Effector memory CD8-positive, alpha-beta T cell (primary cell): ENCODE results near the gene PPP2R5D.
A peak's percentile ranks its signal among the peaks of the same experiment; 100 is the strongest.

Source experiments
- ATAC-seq: fragments of 150-1000 bp; cut with Tn5 transposase; replicated peaks from 2 replicates; pipeline ENCODE4 v1.10.0; 2021; ENCODE audit warnings: mild to moderate bottlenecking, moderate library complexity
- DNase-seq, 3 experiments: peaks; one replicate each; pipeline ENCODE4 v3.0.0; 2021
- H3K27ac Mint-ChIP-seq, 2 donors: one replicate each; pipeline ENCODE4 v1.8.0; 2022; ENCODE audit warnings: mild to moderate bottlenecking in 2 of 2, mixed read lengths in 2 of 2, moderate library complexity in 2 of 2
- H3K27me3 Mint-ChIP-seq, 2 donors: one replicate each; pipeline ENCODE4 v1.8.0; 2022; ENCODE audit warnings: mixed read lengths in 2 of 2
- H3K36me3 Mint-ChIP-seq: one replicate; pipeline ENCODE4 v1.8.0; 2022; ENCODE audit warnings: mild to moderate bottlenecking, moderate library complexity, mixed read lengths; ENCODE audit not compliant: insufficient read depth
- H3K4me1 Mint-ChIP-seq, 2 donors: one replicate each; pipeline ENCODE4 v1.8.0; 2022; ENCODE audit warnings: low read depth in 2 of 2, mixed read lengths in 2 of 2
- H3K4me3 Mint-ChIP-seq, 2 donors: one replicate each; pipeline ENCODE4 v1.8.0; 2022; ENCODE audit warnings: mild to moderate bottlenecking in 2 of 2, mixed read lengths in 2 of 2, moderate library complexity in 2 of 2
- H3K9me3 Mint-ChIP-seq, 2 donors: one replicate each; pipeline ENCODE4 v1.8.0; 2022; ENCODE audit warnings: mixed read lengths in 2 of 2

PPP2R5D gene

DNA sequence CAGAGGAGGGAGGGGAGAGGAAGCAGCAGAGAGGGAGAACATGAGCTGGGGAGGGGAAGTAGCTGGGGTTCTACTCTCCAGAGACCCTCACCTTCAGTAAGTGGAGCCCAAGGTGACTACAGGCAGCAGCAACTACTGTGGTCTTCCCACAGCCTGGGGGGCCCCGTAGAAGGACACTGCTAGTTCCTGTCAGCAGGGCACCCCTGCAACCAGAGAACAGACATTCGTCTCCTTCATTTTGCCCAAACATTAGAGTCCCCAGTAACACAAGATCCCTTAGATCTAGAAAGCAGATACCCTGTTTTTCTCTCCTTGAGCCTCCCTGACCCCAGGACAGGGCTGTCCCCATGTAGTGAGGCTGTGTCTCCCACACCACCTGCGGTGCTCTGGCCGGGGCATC is 15.6 kb upstream of the PPP2R5D start:
- Mint-ChIP-seq H3K36me3 (peaks cover 5% of the 10 kb centered on the region), H3K4me3 (no peak overlapping the region), H3K4me1 (peaks cover 4 to 7% of the 10 kb centered on the region in 2 donors), H3K27me3 (no peaks in the 10 kb centered on the region), H3K9me3 (no peaks in the 10 kb centered on the region), H3K27ac (no peak overlapping the region)
- ATAC-seq (no peak), DNase-seq (no peak)

GRCh38 chr6:42969431-42969830 is 14.9 kb upstream of the PPP2R5D start:
- Mint-ChIP-seq H3K27ac (no peak overlapping the region), H3K27me3 (no peaks in the 10 kb centered on the region), H3K36me3 (peaks cover 4% of the 10 kb centered on the region), H3K9me3 (no peaks in the 10 kb centered on the region), H3K4me3 (no peak overlapping the region), H3K4me1 (peaks cover 4 to 9% of the 10 kb centered on the region in 2 donors)
- no peak for DNase-seq
- ATAC-seq = no peak

GRCh38 chr6:42969934-42970333 is 14.4 kb upstream of the PPP2R5D start:
- no peak overlapping the region for H3K27ac Mint-ChIP-seq
- no peaks in the 10 kb centered on the region for H3K27me3 Mint-ChIP-seq
- no peak for ATAC-seq
- H3K9me3 Mint-ChIP-seq = no peaks in the 10 kb centered on the region
- H3K4me3 Mint-ChIP-seq = no peak overlapping the region
- H3K36me3 Mint-ChIP-seq = no peaks in the 10 kb centered on the region
- DNase-seq = no peak
- peaks cover 4 to 9% of the 10 kb centered on the region in 2 donors for H3K4me1 Mint-ChIP-seq

GRCh38 chr6:42970871-42971612 is 13.3 kb upstream of the PPP2R5D start:
- no peak for ATAC-seq
- H3K4me1 Mint-ChIP-seq = peaks cover 9 to 10% of the 10 kb centered on the region in 2 donors
- H3K27me3 Mint-ChIP-seq = no peaks in the 10 kb centered on the region
- H3K27ac Mint-ChIP-seq = peak overlapping the region in 1 of 2 donors; percentile 44
- H3K9me3 Mint-ChIP-seq = no peaks in the 10 kb centered on the region
- no peak overlapping the region for H3K4me3 Mint-ChIP-seq
- no peak for DNase-seq
- no peaks in the 10 kb centered on the region for H3K36me3 Mint-ChIP-seq

GRCh38 chr6:42971746-42972327 is 12.5 kb upstream of the PPP2R5D start:
- no peak overlapping the region for H3K4me3 Mint-ChIP-seq
- H3K36me3 Mint-ChIP-seq = no peaks in the 10 kb centered on the region
- peaks cover 12 to 13% of the 10 kb centered on the region in 2 donors for H3K4me1 Mint-ChIP-seq
- H3K27me3 Mint-ChIP-seq = no peaks in the 10 kb centered on the region
- no peaks in the 10 kb centered on the region for H3K9me3 Mint-ChIP-seq
- H3K27ac Mint-ChIP-seq = peak overlapping the region in 1 of 2 donors; percentile 44
- DNase-seq (no peak), ATAC-seq (no peak)

DNA sequence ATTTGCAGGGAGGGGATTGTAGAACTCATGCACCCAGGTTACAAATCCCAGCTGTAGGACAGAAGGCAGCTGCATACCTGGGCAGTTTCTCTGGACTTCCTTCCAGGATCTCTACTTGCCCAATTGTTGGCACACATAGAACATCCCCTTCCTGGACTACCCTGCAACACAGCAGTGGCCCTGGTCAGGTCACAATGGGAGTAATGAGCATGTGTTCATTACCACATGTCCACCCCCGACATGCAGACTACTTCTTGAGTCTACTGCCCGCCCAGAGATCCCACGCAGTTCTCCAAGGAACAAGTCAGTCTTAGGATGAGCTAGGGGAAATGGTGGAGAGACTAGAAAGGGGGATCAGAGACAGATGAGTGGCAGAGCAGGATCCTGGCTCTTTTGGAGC is 10.4 kb upstream of the PPP2R5D start:
- Mint-ChIP-seq H3K4me1 (peaks cover 21 to 24% of the 10 kb centered on the region in 2 donors), H3K36me3 (peaks cover 11% of the 10 kb centered on the region), H3K27me3 (no peaks in the 10 kb centered on the region), H3K27ac (no peak overlapping the region), H3K9me3 (no peaks in the 10 kb centered on the region), H3K4me3 (no peak overlapping the region)
- DNase-seq (no peak), ATAC-seq (no peak)

DNA sequence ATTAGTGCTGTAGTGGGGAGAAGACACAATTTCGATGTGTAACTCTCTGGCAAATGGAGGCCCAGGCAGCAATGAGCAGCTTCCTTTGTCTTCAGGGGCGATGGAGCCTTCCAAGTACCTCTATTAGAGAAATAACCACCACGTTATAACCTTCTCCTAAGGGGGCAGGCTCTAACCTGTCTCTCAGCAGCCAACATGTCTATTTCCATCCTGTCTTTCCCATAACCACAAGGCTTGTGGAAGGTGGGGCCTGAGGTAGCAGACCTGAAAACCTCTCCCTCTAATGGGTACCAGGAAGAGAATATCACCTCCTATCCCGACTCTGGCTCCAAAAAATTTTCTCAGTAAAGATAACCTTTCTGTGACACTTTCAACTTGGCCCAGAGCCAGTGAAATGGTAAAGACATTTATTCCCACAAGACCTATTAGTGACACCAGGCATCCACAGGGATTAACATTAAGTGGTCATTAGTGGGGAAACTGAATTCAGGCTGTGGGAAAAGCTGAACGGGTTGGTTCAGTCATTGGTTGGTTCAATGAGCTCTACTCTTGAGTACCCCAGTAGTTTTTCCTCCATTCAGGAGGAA is 9.4 kb upstream of the PPP2R5D start:
- Mint-ChIP-seq H3K4me1 (peaks cover 31 to 34% of the 10 kb centered on the region in 2 donors), H3K9me3 (no peaks in the 10 kb centered on the region), H3K27me3 (no peaks in the 10 kb centered on the region), H3K4me3 (no peak overlapping the region), H3K27ac (peak overlapping the region in 1 of 2 donors; percentile 53), H3K36me3 (peaks cover 18% of the 10 kb centered on the region)
- ATAC-seq = no peak
- no peak for DNase-seq

DNA sequence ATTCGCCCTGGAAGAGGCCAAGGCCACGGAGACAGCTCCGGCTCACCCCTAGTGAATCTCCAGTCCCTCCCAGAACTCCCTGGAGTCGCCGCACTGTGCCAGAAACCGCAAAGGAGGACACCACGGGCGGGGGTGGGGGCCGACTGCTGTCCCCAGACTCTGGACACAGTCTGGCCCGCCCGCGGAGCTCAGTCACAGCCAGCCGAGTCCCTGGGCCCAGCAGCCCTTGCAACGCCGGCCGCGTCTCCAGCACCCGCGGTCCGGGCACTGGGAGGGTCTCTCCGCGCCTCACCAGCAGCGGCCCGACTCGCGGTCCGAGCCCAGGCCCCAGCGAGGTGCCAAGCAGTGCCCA is 5.9 kb upstream of the PPP2R5D start:
- Mint-ChIP-seq H3K9me3 (no peaks in the 10 kb centered on the region), H3K27me3 (no peaks in the 10 kb centered on the region), H3K36me3 (peaks cover 21% of the 10 kb centered on the region), H3K4me1 (peaks cover 31 to 34% of the 10 kb centered on the region in 2 donors), H3K4me3 (peak overlapping the region; percentile 93 to 94), H3K27ac (peak overlapping the region; percentile 96 to 97)
- ATAC-seq (no peak), DNase-seq (peak in 1 of 3 experiments; percentile 20)

DNA sequence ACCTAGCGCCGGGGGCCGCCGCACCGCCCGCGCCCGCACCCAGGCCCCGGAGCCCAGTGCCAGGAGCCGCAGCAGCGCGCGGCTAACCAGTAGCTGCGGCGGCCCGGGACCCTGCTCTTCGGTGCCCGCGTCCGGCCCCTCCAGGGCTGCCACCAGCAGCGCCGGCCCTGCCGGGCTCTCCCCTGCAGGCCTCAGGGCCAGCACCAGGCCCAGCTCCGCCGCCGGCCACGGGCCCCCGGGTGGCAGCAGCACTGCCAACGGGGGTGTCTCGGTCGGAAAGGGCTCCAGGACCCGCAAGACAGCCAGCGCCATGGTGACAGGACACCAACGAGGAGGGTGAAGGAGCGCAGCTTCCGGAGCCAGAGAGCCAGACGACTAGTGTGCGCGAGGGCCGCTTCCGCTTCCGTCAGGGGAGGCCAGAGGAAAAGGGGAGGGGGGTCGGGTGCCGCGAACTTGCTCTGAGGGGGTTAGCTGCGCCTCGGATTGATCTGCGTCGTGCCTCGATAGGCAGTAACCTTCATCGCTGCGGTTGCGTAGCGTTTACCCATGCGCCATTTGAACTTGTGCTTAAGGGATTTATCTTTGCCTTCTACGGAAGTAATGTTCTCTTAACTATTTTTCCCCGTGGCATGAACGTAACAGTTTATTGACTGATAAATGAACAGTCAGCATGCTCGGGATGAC is 5.4 kb upstream of the PPP2R5D start, which contains the start of gene PEX6:
Gene PEX6 (minus strand): TSS at position 343 of the 684 bp plus-strand sequence. CDS start 31 bp downstream, at position 312.
- H3K27ac Mint-ChIP-seq = peak within 1 kb of the TSS; percentile 96 to 97
- H3K4me3 Mint-ChIP-seq = peak within 1 kb of the TSS; percentile 93 to 94
- peak; percentile 87 to 94 (median 92) for DNase-seq
- peaks cover 23% of the 10 kb centered on the region for H3K36me3 Mint-ChIP-seq
- peak; percentile 95 for ATAC-seq
- H3K4me1 Mint-ChIP-seq = peaks cover 36% of the 10 kb centered on the region in 2 donors
- H3K27me3 Mint-ChIP-seq = no peaks in the 10 kb centered on the region
- no peaks in the 10 kb centered on the region for H3K9me3 Mint-ChIP-seq

GRCh38 chr6:42979523-42980177 is 4.7 kb upstream of the PPP2R5D start:
- Mint-ChIP-seq H3K27ac (peak overlapping the region; percentile 96 to 97), H3K4me1 (peaks cover 39 to 40% of the 10 kb centered on the region in 2 donors)

GRCh38 chr6:42981836-42982235 is 2.5 kb upstream of the PPP2R5D start:
- H3K36me3 Mint-ChIP-seq = peaks cover 39% of the 10 kb centered on the region
- no peaks in the 10 kb centered on the region for H3K9me3 Mint-ChIP-seq
- H3K4me1 Mint-ChIP-seq = peaks cover 53 to 54% of the 10 kb centered on the region in 2 donors
- no peaks in the 10 kb centered on the region for H3K27me3 Mint-ChIP-seq
- no peak overlapping the region for H3K27ac Mint-ChIP-seq
- H3K4me3 Mint-ChIP-seq = no peak overlapping the region
- DNase-seq = no peak
- ATAC-seq = no peak

More at GRCh38 chr6:42979523-42980177, 4.7 kb upstream of the PPP2R5D start:
- ATAC-seq = peak; percentile 8
- no peak for DNase-seq
- Mint-ChIP-seq H3K4me3 (peak overlapping the region; percentile 93 to 94), H3K9me3 (no peaks in the 10 kb centered on the region), H3K36me3 (peaks cover 27% of the 10 kb centered on the region), H3K27me3 (no peaks in the 10 kb centered on the region)

DNA sequence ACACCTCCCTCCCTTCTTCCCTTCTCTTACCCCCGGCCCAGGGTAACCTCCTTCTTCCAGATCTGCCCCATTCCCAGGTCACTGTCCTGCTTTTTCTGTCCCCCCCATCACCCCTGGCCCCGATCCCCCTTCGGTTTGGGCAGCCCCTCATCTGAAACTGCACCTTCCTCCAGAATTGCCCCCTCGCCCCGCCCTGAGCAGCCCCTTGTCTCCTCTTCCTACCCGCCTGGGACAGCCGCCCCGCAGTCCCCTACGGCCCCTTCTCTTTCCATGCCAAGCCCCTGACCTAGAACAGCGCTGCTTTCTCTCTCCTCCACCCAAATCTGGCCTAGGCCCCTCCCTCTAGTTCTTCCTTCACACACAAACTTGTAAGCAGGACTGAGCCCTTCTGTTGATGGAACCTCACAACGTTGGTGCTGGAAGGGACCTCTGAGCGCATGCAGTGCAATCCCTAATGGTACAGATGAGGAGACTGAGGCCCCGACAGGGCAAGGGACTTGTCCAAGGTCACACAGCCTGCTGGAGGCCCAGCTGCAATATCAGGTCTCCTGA is 630 bp downstream of the PPP2R5D start:
- H3K36me3 Mint-ChIP-seq = peaks cover 24% of the 10 kb centered on the region

More for the DNA sequence above, 630 bp downstream of the PPP2R5D start:
- peak overlapping the region; percentile 87 to 97 for H3K4me3 Mint-ChIP-seq
- ATAC-seq = no peak
- no peaks in the 10 kb centered on the region for H3K27me3 Mint-ChIP-seq
- no peak for DNase-seq
- peaks cover 49 to 54% of the 10 kb centered on the region in 2 donors for H3K4me1 Mint-ChIP-seq
- H3K27ac Mint-ChIP-seq = peak overlapping the region; percentile 92 to 95
- H3K9me3 Mint-ChIP-seq = no peaks in the 10 kb centered on the region
